H9 (cell line): ENCODE measurements around the gene DIAPH2. TPM values are rescaled to one million over a fixed set of nuclear protein-coding genes. Genes with fewer than 3 reads are reported as not detected.

Experiments
- DNase-seq: peaks from one replicate; pipeline ENCODE4 v3.0.0-alpha.2; 2017
- H2AFZ ChIP-seq: one replicate; pipeline ENCODE4 v1.6.1; 2013; ENCODE audit warnings: mild to moderate bottlenecking, low read length, control low read depth, moderate library complexity
- H2AK5ac ChIP-seq: 2 replicates; pipeline ENCODE4 v1.6.1; 2013; ENCODE audit warnings: low read length, control low read depth, mixed read lengths; ENCODE audit not compliant: insufficient read length
- H2BK120ac ChIP-seq: one replicate; pipeline ENCODE4 v1.6.1; 2013; ENCODE audit warnings: low read depth, mild to moderate bottlenecking, low read length, control low read depth, inconsistent platforms; ENCODE audit not compliant: poor library complexity, severe bottlenecking
- H2BK12ac ChIP-seq: 2 replicates; pipeline ENCODE4 v1.6.1; 2013; ENCODE audit warnings: low read length, control low read depth, mixed read lengths, low read depth; ENCODE audit not compliant: insufficient read length
- H2BK15ac ChIP-seq: 2 replicates; pipeline ENCODE4 v1.6.1; 2013; ENCODE audit warnings: low read depth, low read length, control low read depth
- H2BK20ac ChIP-seq: one replicate; pipeline ENCODE4 v1.6.1; 2013; ENCODE audit warnings: low read depth, mild to moderate bottlenecking, low read length, control low read depth, inconsistent platforms; ENCODE audit not compliant: poor library complexity, severe bottlenecking
- H2BK5ac ChIP-seq: 2 replicates; pipeline ENCODE4 v1.6.1; 2013; ENCODE audit warnings: low read length, control low read depth, mixed read lengths; ENCODE audit not compliant: insufficient read length
- H3K14ac ChIP-seq: 2 replicates; pipeline ENCODE4 v1.6.1; 2013; ENCODE audit warnings: low read length, control low read depth; ENCODE audit not compliant: insufficient read depth
- H3K18ac ChIP-seq: 2 replicates; pipeline ENCODE4 v1.6.1; 2013; ENCODE audit warnings: low read depth, mild to moderate bottlenecking, mixed read lengths, low read length, control low read depth; ENCODE audit not compliant: insufficient read length
- H3K23ac ChIP-seq: 2 replicates; pipeline ENCODE4 v1.6.1; 2013; ENCODE audit warnings: low read length, control low read depth, mixed read lengths, low read depth; ENCODE audit not compliant: insufficient read length
- H3K23me2 ChIP-seq: 2 replicates; pipeline ENCODE4 v1.6.1; 2013; ENCODE audit warnings: low read depth, mild to moderate bottlenecking, mixed read lengths, low read length, control low read depth; ENCODE audit not compliant: insufficient read length, poor library complexity, severe bottlenecking
- H3K27ac ChIP-seq: 2 replicates; pipeline ENCODE4 v1.5.1; 2013; ENCODE audit warnings: low read length, control low read depth, mixed read lengths, low read depth; ENCODE audit not compliant: insufficient read length
- H3K27me3 ChIP-seq: 2 replicates; pipeline ENCODE4 v1.6.1; 2013; ENCODE audit warnings: low read length, control low read depth, inconsistent platforms; ENCODE audit not compliant: insufficient read depth
- H3K4ac ChIP-seq: 2 replicates; pipeline ENCODE4 v1.6.1; 2013; ENCODE audit warnings: low read depth, mild to moderate bottlenecking, control low read depth, inconsistent platforms, low read length, moderate library complexity
- H3K4me1 ChIP-seq: 2 replicates; pipeline ENCODE4 v1.6.1; 2013; ENCODE audit warnings: low read length, control low read depth, inconsistent platforms; ENCODE audit not compliant: insufficient read depth
- H3K4me2 ChIP-seq: 2 replicates; pipeline ENCODE4 v1.6.1; 2013; ENCODE audit warnings: low read length, control low read depth, mixed read lengths; ENCODE audit not compliant: insufficient read length, insufficient read depth
- H3K56ac ChIP-seq: 2 replicates; pipeline ENCODE4 v1.6.1; 2013; ENCODE audit warnings: low read depth, mild to moderate bottlenecking, mixed read lengths, low read length, control low read depth; ENCODE audit not compliant: insufficient read length
- H3K79me1 ChIP-seq: 2 replicates; pipeline ENCODE4 v1.6.1; 2013; ENCODE audit warnings: low read depth, mild to moderate bottlenecking, moderate library complexity, low read length, control low read depth, inconsistent platforms; ENCODE audit not compliant: insufficient read depth, poor library complexity, severe bottlenecking
- H3K79me2 ChIP-seq: 2 replicates; pipeline ENCODE4 v1.6.1; 2013; ENCODE audit warnings: low read length, control low read depth, inconsistent platforms; ENCODE audit not compliant: insufficient read depth
- H3K9ac ChIP-seq: 2 replicates; pipeline ENCODE4 v1.6.1; 2013; ENCODE audit warnings: low read length, control low read depth, mixed read lengths; ENCODE audit not compliant: insufficient read length; ENCODE audit errors: extremely low read depth
- H3K9me3 ChIP-seq: one replicate; pipeline ENCODE4 v1.6.1; 2013; ENCODE audit warnings: low read depth, low read length, inconsistent platforms; ENCODE audit not compliant: control insufficient read depth
- H3T11ph ChIP-seq: one replicate; pipeline ENCODE4 v1.6.1; 2013; ENCODE audit warnings: mild to moderate bottlenecking, low read length, control low read depth, inconsistent platforms
- H4K20me1 ChIP-seq: one replicate; pipeline ENCODE4 v1.6.1; 2013; ENCODE audit not compliant: control insufficient read depth, insufficient read length, insufficient read depth
- H4K5ac ChIP-seq: 2 replicates; pipeline ENCODE4 v1.6.1; 2013; ENCODE audit warnings: low read depth, mild to moderate bottlenecking, mixed read lengths, low read length, control low read depth; ENCODE audit not compliant: insufficient read length
- H4K8ac ChIP-seq: replicated peaks from 2 replicates; pipeline ENCODE4 v1.6.1; 2013; ENCODE audit warnings: low read length, control low read depth, mixed read lengths, low read depth; ENCODE audit not compliant: insufficient read length
- H4K91ac ChIP-seq: 2 replicates; pipeline ENCODE4 v1.6.1; 2013; ENCODE audit warnings: low read depth, mild to moderate bottlenecking, moderate library complexity, mixed read lengths, low read length, control low read depth; ENCODE audit not compliant: insufficient read length
- H3K27ac Mint-ChIP-seq, 3 experiments: 2 replicates in 2 of 3; 3 replicates in 1 of 3; pipeline ENCODE4 v1.8.0; 2020 to 2021; ENCODE audit warnings: mixed read lengths in 3 of 3, mild to moderate bottlenecking in 1 of 3, moderate library complexity in 1 of 3
- H3K27me3 Mint-ChIP-seq: 2 replicates; pipeline ENCODE4 v1.8.0; 2021; ENCODE audit warnings: low read depth, mild to moderate bottlenecking, moderate library complexity, mixed read lengths
- H3K36me3 Mint-ChIP-seq, 3 experiments: 2 replicates in 2 of 3; 3 replicates in 1 of 3; pipeline ENCODE4 v1.8.0; 2020 to 2021; ENCODE audit warnings: low read depth in 3 of 3, mixed read lengths in 3 of 3; ENCODE audit not compliant: insufficient read depth in 1 of 3
- H3K4me1 Mint-ChIP-seq, 2 experiments: 2 replicates each; pipeline ENCODE4 v1.8.0; 2020; ENCODE audit warnings: mixed read lengths in 2 of 2
- H3K4me3 Mint-ChIP-seq, 2 experiments: 2 replicates in 1 of 2; 3 replicates in 1 of 2; pipeline ENCODE4 v1.8.0; 2020 to 2021; ENCODE audit warnings: mild to moderate bottlenecking in 2 of 2, mixed read lengths in 2 of 2, moderate library complexity in 1 of 2
- H3K9me3 Mint-ChIP-seq, 2 experiments: 2 replicates in 1 of 2; 3 replicates in 1 of 2; pipeline ENCODE4 v1.8.0; 2020; ENCODE audit warnings: mild to moderate bottlenecking in 2 of 2, mixed read lengths in 2 of 2, moderate library complexity in 1 of 2
- CTCF ChIP-seq: fragments of 200-600 bp; sonication (generic); conservative IDR thresholded peaks from 3 replicates; pipeline ENCODE4 v1.8.0; 2021; ENCODE audit warnings: antibody characterized with exemption, mild to moderate bottlenecking
- WGBS: extraction: QIAGEN DNeasy Blood & Tissue Kit; methylation state at CpG from one replicate; pipeline ENCODE4 v1.1.7; 2013; ENCODE audit warnings: missing lambda C conversion rate, low lambda C conversion rate, mixed read lengths; ENCODE audit not compliant: insufficient read length; ENCODE audit errors: extremely low coverage; 5-methylcytosine and 5-hydroxymethylcytosine counted together
- total RNA-seq: library from RNA; stranded (reverse); gene quantifications from 2 replicates; pipeline ENCODE4 v1.2.1, GENCODE V29; 2021

DIAPH2 gene
- total RNA-seq, 1 experiment from 2014 or later = 45.4 TPM

- H2BK12ac ChIP-seq = no peak overlapping the region
- no peak for TF ChIP-seq CTCF
- H2BK5ac ChIP-seq = peak overlapping the region; percentile 41
- WGBS = no CpG with 5 or more reads among the region's 12 CpGs
- H3K27me3 ChIP-seq = no peaks in the 10 kb centered on the region
- H3K4me1 ChIP-seq = peaks cover 2% of the 10 kb centered on the region; the same call in 1 of the 2 replicates
- H2BK20ac ChIP-seq = no peak overlapping the region
- no peak overlapping the region for H4K8ac ChIP-seq
- no peaks in the 10 kb centered on the region for H3K9me3 ChIP-seq
- no peak overlapping the region for H3K4me3 Mint-ChIP-seq
- no peak overlapping the region for H4K5ac ChIP-seq
- H3K27me3 Mint-ChIP-seq = no peaks in the 10 kb centered on the region
- peaks cover 10 to 23% (median 13%) of the 10 kb centered on the region in 3 experiments for H3K36me3 Mint-ChIP-seq
- no peak overlapping the region for H3K56ac ChIP-seq
- no peaks in the 10 kb centered on the region for H3K23me2 ChIP-seq
- no peak overlapping the region for H3T11ph ChIP-seq
- no peak overlapping the region for H3K27ac ChIP-seq
- peaks cover 16 to 28% of the 10 kb centered on the region in 2 experiments for H3K4me1 Mint-ChIP-seq
- peaks cover 0 to 4% of the 10 kb centered on the region in 2 experiments; a peak in 2 of 5 replicates for H3K9me3 Mint-ChIP-seq
- no peak overlapping the region for H3K9ac ChIP-seq
- no peak overlapping the region for H3K14ac ChIP-seq
- no peak for DNase-seq
- no peak overlapping the region for H2AFZ ChIP-seq
- no peaks in the 10 kb centered on the region for H4K20me1 ChIP-seq
- H3K27ac Mint-ChIP-seq = peak overlapping the region; percentile 36 to 62 (median 46); a peak in 5 of 7 replicates
- peak overlapping the region; percentile 12 for H2BK120ac ChIP-seq
- H3K18ac ChIP-seq = no peak overlapping the region
- H3K23ac ChIP-seq = no peak overlapping the region
- H2BK15ac ChIP-seq = no peak overlapping the region
- H2AK5ac ChIP-seq = no peak overlapping the region
- H3K4me2 ChIP-seq = no peak overlapping the region
- H3K4ac ChIP-seq = no peak overlapping the region
- H4K91ac ChIP-seq = no peak overlapping the region
- H3K79me2 ChIP-seq = no peaks in the 10 kb centered on the region
- H3K79me1 ChIP-seq = no peaks in the 10 kb centered on the region
These were observed 434.9 kb downstream of the DIAPH2 start for GRCh38 chrX:97119474-97120109.
